Endothelial cell of hepatic sinusoid (primary cell): ENCODE results near the gene OR13A1.
"Not testable (repeated sequence)": the region's sequence is repeated elsewhere in the genome, so short reads cannot be mapped to it uniquely, and the experiment has no call there.

Experiments used
- in situ Hi-C: cut with HindIII; loops from 2 replicates; pipeline ENCODE4 v1.10.0; 2017; ENCODE audit warnings: low sequenced_read_pairs

The OR13A1 gene

DNA sequence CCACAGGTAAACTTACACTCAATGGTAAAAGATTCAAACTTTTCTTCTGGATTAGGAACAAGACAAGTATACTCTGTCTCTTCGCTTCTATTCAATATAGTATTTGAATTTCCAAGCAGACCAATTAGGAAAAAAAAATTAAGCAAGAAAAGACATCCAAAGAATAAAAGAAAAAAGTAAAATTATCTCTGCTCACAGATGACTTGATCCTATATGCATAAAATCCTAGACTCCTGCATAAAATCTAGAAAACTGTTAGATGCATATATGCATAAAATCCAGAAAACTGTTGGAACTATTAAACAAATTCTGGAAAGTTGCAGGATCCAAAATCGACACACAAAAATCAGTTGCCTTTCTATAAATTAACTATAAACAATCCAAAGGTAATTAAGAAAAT is at the start of gene OR13A1:
Gene OR13A1, minus strand, starts transcription at position 101 of the 400 bp plus-strand sequence. CDS start 11,186 bp downstream, outside the sequence.
- in situ Hi-C loops, result no loop called here

DNA sequence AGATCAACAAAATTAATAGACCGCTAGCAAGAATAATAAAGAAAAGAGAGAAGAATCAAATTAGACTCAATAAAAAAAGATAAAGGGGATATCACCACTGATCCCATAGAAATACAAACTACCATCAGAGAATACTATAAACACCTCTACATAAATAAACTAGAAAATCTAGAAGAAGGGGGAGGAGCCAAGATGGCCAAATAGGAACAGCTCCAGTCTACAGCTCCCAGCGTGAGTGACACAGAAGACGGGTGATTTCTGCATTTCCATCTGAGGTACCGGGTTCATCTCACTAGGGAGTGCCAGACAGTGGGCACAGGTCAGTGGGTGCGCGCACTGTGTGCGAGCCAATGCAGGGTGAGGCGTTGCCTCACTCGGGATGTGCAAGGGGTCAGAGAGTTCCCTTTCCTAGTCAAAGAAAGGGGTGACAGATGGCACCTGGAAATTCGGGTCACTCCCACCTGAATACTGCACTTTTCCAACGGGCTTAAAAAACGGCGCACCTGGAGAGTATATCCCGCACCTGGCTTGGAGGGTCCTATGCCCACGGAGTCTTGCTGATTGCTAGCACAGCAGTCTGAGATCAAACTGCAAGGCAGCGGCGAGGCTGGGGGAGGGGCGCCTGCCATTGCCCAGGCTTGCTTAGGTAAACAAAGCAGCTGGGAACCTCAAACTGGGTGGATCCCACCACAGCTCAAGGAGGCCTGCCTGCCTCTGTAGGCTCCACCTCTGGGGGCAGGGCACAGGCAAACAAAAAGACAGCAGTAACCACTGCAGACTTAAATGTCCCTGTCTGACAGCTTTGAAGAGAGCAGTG is 46.8 kb upstream of the OR13A1 start:
- in situ Hi-C loops, result not testable (repeated sequence)

DNA sequence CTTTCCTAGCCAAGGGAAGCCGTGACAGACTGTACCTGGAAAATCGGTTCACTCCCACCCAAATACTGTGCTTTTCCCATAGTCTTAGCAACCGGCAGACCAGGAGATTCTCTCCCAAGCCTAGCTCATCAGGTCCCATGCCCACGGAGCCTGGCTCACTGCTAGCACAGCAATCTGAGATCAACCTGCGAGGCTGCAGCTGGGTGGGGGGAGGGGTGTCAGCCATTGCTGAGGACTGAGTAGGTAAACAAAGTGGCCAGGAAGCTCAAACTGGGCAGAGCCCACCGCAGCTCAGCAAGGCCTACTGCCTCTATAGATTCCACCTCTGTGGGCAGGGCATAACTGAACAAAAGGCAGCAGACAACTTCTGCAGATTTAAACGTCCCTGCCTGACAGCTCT is 43.6 kb upstream of the OR13A1 start:
- in situ Hi-C loops, result not testable (repeated sequence)

GRCh38 chr10:45355494-45355893 is 40.1 kb upstream of the OR13A1 start:
- in situ Hi-C loops, result no loop called here

GRCh38 chr10:45354261-45354660 is 38.9 kb upstream of the OR13A1 start:
- in situ Hi-C loops, result no loop called here

DNA sequence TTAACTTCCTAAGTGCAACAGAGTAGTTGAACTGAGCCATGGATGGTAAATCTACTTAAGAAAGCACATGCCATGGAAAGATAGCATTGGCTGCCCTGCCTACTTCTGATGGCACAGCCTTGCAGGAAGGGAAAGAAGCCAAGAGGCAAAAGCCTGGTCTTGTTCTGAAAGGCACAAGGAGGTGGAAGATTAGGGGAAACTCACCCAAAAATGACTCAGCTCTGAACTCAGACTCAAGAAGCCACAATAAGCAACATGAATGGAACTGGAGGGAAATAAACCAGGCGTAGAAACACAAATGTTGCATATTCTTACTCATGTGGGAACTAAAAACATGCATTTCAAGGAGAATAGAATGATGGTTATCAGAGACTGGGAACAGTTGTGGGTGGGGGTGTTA is 37.8 kb upstream of the OR13A1 start:
- in situ Hi-C loops, result no loop called here

- in situ Hi-C loops, result not testable (repeated sequence)
These were observed 32.9 kb upstream of the OR13A1 start for GRCh38 chr10:45348196-45348765.

DNA sequence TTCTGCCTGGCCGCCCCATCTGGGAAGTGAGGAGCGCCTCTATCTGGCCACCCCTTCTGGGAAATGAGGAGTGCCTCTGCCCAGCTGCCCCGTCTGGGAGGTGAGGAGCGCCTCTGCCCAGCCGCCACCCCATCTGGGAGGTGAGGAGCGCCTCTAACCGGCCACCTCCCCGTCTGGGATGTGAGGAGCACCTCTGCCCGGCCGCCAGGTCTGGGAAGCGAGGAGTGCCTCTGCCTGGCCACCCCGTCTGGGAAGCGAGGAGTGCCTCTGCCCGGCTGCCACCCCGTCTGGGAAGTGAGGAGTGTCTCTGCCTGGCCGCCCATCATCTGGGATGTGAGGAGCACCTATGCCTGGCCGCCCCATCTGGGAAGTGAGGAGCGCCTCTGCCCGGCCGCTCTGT is 32.1 kb upstream of the OR13A1 start:
- in situ Hi-C loops, result not testable (repeated sequence)

DNA sequence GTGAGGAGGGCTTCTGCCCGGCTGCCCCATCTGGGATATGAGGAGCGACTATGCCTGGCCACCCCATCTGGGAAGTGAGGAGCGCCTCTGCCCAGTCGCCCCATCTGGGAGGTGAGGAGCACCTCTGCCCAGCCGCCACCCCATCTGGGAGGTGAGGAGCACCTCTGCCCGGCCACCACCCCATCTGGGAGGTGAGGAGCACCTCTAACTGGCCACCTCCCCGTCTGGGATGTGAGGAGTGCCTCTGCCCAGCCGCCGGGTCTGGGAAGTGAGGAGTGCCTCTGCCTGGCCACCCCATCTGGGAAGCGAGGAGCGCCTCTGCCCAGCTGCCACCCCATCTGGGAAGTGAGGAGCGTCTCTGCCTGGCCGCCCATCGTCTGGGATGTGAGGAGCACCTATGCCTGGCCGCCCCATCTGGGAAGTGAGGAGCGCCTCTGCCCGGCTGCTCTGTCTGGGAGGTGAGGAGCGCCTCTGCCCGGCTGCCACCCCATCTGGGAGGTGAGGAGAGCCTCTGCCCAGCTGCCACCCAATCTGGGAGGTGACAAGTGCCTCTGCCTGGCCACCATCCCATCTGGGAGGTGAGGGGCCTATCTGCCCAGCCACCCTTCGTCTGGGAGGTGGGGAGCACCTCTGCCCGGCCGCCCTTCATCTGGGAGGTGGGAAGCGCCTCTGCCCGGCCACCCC is 31.4 kb upstream of the OR13A1 start:
- in situ Hi-C loops, result not testable (repeated sequence)

- in situ Hi-C loops, result not testable (repeated sequence)
These were observed 25.0 kb upstream of the OR13A1 start for GRCh38 chr10:45340420-45340819.

DNA sequence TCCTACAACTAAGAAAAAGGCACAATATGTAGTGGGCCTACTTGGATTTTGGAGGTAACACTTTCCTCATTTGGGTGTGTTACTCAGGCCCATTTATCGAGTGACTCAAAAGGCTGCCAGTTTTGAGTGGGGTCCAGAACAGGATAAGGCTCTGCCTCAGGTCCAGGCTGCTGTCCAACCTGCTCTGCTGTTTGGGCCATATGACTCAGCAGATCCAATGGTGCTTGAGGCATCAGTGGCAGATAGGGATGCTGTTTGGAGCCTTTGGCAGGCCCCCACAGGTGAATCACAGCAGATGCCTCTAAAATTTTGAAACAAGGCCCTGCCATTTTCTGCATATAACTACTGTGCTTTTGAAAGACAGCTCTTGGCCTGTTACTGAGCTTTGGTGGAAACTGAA is 24.5 kb upstream of the OR13A1 start:
- in situ Hi-C loops, result no loop called here

DNA sequence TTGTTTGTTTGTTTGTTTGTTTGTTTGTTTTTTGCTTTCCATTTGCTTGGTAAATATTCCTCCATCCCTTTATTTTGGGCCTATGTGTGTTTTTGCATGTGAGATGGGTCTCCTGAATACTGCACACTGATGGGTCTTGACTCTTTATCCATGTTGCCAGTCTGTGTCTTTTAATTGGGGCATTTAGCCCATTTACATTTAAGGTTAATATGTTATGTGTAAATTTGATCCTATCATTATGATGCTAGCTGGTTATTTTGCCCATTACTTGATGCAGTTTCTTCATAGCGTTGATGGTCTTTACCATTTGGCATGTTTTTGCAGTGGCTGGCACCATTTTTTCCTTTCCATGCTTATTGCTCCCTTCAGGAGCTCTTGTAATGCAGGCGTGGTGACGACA is 16.4 kb upstream of the OR13A1 start:
- in situ Hi-C loops, result not testable (repeated sequence)

DNA sequence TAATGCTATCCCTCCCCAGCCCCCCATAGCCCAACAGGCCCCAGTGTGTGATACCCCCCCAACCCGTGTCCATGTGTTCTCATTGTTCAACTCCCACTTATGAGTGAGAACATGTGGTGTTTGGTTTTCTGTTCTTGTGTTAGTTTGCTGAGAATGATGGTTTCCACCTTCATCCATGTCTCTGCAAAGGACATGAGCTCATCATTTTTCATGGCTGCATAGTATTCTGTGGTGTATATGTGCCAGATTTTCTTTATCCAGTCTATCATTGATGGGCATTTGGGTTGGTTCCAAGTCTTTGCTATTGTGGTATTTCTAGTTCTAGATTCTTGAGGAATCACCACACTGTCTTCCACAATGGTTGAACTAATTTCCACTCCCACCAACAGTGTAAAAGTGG is 11.5 kb upstream of the OR13A1 start:
- in situ Hi-C loops, result not testable (repeated sequence)

GRCh38 chr10:45325116-45325515 is 9.7 kb upstream of the OR13A1 start:
- in situ Hi-C loops, result no loop called here

- in situ Hi-C loops, result no loop called here
These were observed 4.3 kb upstream of the OR13A1 start for GRCh38 chr10:45319702-45320101.

DNA sequence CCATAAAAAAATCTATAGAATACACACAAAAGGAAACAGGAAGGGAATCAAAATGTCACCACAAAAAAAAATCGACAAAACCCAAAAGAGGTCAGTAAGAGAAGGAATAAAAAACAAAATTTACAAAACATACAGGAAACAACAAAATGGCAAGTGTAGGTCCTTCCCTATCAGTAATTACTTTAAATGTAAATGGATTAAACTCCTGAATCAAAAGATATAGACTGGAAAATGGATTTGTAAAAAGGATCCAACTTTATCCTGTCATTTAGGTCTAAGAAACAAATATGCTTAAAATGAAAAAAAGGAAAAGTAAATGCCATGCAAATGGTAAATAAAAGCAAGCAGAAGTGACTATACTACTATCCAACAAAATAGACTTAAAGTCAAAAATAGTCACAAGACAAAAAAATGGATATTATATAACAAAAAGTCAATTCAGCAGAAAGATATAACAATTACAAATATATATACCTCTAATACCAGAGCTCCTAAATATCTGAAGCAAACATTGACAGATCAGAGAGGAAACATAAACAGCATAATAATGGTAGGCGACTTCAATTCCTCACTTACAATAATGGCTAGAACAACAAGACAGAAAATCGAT is 2.0 kb downstream of the OR13A1 start:
- in situ Hi-C loops, result no loop called here

GRCh38 chr10:45308707-45309106 is 6.7 kb downstream of the OR13A1 start:
- in situ Hi-C loops, result no loop called here

DNA sequence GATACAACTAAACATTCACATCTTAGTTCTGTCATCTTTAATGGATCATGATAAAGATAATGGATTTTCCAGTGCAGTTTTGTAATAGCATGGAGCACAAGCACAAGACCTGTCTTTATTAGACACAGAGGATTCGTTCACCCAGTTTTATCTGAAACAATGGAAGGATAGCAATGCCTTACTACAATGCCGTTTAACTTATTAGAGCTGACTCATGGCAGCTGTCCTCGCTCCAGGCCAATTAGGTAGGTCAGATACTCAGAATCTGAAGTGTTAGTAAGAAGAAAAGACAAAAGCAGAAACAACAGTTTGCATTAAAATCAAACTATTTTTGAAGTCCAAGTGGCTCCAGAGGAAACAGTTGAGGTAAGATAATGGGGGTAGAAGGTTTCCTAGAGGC is 12.8 kb downstream of the OR13A1 start:
- in situ Hi-C loops, result no loop called here

DNA sequence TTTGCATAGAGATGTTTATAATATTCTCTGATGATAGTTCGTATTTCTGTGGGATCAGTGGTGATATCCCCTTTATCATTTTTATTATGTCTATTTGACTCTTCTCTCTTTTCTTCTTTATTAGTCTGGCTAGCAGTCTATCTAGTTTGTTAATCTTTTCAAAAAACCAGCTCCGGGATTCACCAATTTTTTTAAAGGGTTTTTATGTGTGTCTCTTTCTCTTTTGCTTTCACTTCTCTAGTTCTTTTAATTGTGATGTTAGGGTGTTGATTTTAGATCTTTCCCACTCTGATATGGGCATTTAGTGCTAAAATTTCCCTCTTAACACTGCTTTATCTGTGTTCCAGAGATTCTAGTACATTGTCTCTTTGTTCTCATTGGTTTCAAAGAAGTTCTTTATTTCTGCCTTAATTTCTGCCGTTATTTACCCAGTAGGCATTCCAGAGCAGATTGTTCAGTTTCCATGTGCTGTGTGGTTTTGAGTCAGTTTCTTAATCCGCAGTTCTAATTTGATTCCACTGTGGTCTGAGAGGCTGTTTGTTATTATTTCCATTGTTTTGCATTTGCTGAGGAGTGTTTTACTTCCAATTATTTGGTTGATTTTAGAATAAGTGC is 17.0 kb downstream of the OR13A1 start:
- in situ Hi-C loops, result not testable (repeated sequence)

DNA sequence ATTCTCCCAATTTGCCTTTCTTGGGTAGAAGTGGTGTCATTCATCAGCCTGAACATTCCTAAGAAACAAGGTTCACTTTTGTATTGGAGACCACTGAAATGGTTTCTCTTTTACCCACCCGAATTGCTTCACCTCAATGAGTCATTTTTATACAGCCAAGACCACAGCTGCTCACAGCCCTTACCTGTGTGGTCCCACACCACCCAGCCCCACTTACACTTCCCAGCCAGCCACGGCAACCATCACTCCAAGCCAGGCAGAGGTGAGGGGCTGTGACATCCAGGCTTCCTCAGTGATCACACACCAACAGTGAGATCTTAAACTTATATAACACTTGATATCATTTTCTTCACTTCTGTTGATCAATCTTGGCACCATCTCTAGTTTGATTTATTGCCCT is 20.7 kb downstream of the OR13A1 start:
- in situ Hi-C loops, result no loop called here

DNA sequence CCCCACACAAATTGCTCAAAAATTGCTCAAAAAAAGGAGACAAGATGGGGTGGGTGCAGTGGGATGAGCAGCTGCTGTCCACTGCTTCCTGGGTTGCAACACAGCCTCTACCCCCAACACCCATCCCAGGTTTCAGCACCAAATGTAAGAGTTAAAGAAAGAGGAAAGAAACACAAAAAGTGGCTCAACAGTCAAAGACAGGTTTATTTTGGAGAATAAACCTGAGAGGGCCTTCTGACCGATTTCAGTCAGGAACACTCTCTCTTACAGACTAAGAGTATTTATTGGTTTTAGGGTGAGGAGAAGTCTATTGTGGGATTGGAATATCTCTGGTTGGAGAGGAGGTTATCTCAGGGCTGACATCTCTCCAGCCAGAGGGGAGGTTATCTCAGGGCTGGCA is 28.4 kb downstream of the OR13A1 start:
- in situ Hi-C loops, result no loop called here
